Breast epithelium (tissue), 3 donors: Measurements from ENCODE around the gene STX12.

Source experiments
- POLR2A ChIP-seq: fragments of 450-650 bp; IDR thresholded peaks from one replicate; pipeline ENCODE4 v1.6.1; 2016; ENCODE audit warnings: antibody characterized with exemption, mild to moderate bottlenecking, moderate library complexity
- POLR2AphosphoS5 ChIP-seq, 3 donors: sonication (generic); formaldehyde crosslinking; IDR thresholded peaks; one replicate each; pipeline ENCODE4 v1.6.1; 2017; ENCODE audit warnings: antibody characterized with exemption in 3 of 3
- TF ChIP-seq, protein P1 (sequence below), 3 donors: fragments of 450-650 bp; IDR thresholded peaks; one replicate each; pipeline ENCODE4 v1.5.1; 2016 to 2017; ENCODE audit warnings: antibody characterized with exemption in 3 of 3, mild to moderate bottlenecking in 3 of 3, moderate library complexity in 3 of 3

DNA sequence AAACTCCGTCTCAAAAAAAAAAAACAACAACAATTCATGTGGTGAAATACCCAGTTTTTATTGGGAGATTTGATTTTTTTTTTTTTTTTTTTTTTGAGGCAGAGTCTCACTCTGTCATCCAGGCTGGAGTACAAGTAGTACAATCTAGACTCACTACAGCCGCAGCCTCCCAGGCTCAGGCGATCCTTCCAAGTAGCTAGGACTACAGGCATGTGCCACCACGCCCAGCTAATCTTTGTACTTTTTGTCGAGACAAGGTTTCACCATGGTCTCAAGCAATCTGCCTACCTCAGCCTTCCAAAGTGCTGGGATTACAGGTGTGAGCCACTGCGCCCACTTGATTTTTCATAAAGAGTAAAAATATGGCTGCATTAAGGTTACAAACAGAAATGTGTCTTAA, 31.9 kb upstream of the STX12 start:
- TF ChIP-seq POLR2A (no peak), POLR2AphosphoS5 (IDR thresholded peaks at IDR 0.05) (no peak)
- TF ChIP-seq, protein P1, sequence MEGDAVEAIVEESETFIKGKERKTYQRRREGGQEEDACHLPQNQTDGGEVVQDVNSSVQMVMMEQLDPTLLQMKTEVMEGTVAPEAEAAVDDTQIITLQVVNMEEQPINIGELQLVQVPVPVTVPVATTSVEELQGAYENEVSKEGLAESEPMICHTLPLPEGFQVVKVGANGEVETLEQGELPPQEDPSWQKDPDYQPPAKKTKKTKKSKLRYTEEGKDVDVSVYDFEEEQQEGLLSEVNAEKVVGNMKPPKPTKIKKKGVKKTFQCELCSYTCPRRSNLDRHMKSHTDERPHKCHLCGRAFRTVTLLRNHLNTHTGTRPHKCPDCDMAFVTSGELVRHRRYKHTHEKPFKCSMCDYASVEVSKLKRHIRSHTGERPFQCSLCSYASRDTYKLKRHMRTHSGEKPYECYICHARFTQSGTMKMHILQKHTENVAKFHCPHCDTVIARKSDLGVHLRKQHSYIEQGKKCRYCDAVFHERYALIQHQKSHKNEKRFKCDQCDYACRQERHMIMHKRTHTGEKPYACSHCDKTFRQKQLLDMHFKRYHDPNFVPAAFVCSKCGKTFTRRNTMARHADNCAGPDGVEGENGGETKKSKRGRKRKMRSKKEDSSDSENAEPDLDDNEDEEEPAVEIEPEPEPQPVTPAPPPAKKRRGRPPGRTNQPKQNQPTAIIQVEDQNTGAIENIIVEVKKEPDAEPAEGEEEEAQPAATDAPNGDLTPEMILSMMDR (IDR thresholded peaks at IDR 0.05) = no peak
